Ectodermal cell (in vitro differentiated cells): ENCODE measurements around the gene FXYD4.
A peak's percentile ranks its signal among the peaks of the same experiment; 100 is the strongest.

Experiments used
- H3K27ac ChIP-seq: 2 replicates; pipeline ENCODE4 v1.7.0; 2013; ENCODE audit warnings: mild to moderate bottlenecking, low read depth, low read length; ENCODE audit not compliant: insufficient read depth, poor library complexity, severe bottlenecking
- H3K27me3 ChIP-seq: 2 replicates; pipeline ENCODE4 v1.7.0; 2013; ENCODE audit warnings: mild to moderate bottlenecking, low read length; ENCODE audit not compliant: insufficient read depth, control insufficient read depth, poor library complexity, severe bottlenecking
- H3K36me3 ChIP-seq: one replicate; pipeline ENCODE4 v1.7.0; 2013; ENCODE audit warnings: low read length; ENCODE audit not compliant: control insufficient read depth, insufficient read depth
- H3K4me1 ChIP-seq: one replicate; pipeline ENCODE4 v1.7.0; 2013; ENCODE audit warnings: low read length; ENCODE audit not compliant: control insufficient read depth, insufficient read depth
- H3K4me3 ChIP-seq: 2 replicates; pipeline ENCODE4 v1.7.0; 2013; ENCODE audit warnings: low read depth, low read length, control low read depth; ENCODE audit not compliant: insufficient read depth
- H3K9me3 ChIP-seq: 2 replicates; pipeline ENCODE4 v1.7.0; 2013; ENCODE audit warnings: mild to moderate bottlenecking, low read length, moderate library complexity; ENCODE audit not compliant: control insufficient read depth
- WGBS, 2 experiments: methylation state at CpG; one replicate each; pipeline ENCODE4 v1.1.7; 2013; ENCODE audit warnings: missing lambda C conversion rate in 2 of 2; 5-methylcytosine and 5-hydroxymethylcytosine counted together

Gene FXYD4

GRCh38 chr10:43354330-43354635 lies 17.2 kb upstream of the FXYD4 start:
- Histone ChIP-seq H3K4me1 (no peaks in the 10 kb centered on the region), H3K27me3 (no peaks in the 10 kb centered on the region), H3K9me3 (no peaks in the 10 kb centered on the region), H3K4me3 (no peak overlapping the region), H3K36me3 (no peaks in the 10 kb centered on the region), H3K27ac (no peak overlapping the region)
- 81 to 88% methylated on average over 2 of the region's 2 CpGs for WGBS, 2 experiments

- Histone ChIP-seq H3K27ac (no peak overlapping the region), H3K4me1 (no peaks in the 10 kb centered on the region), H3K27me3 (no peaks in the 10 kb centered on the region), H3K9me3 (no peaks in the 10 kb centered on the region), H3K4me3 (no peak overlapping the region), H3K36me3 (no peaks in the 10 kb centered on the region)
- 0% methylated on average over 2 of the region's 2 CpGs for WGBS, 2 experiments
Measured at GRCh38 chr10:43354879-43355380, 16.5 kb upstream of the FXYD4 start.

- H3K9me3 ChIP-seq, result no peaks in the 10 kb centered on the region
- no peak overlapping the region for H3K4me3 ChIP-seq
- H3K36me3 ChIP-seq, result no peaks in the 10 kb centered on the region
- no peaks in the 10 kb centered on the region for H3K4me1 ChIP-seq
- no peak overlapping the region for H3K27ac ChIP-seq
- H3K27me3 ChIP-seq, result no peaks in the 10 kb centered on the region
- 82 to 84% methylated on average over 4 of the region's 4 CpGs for WGBS, 2 experiments
Measured at GRCh38 chr10:43355749-43356371, 15.6 kb upstream of the FXYD4 start.

GRCh38 chr10:43360086-43360485 lies 11.3 kb upstream of the FXYD4 start:
- Histone ChIP-seq H3K4me1 (no peaks in the 10 kb centered on the region), H3K4me3 (no peak overlapping the region), H3K36me3 (no peaks in the 10 kb centered on the region), H3K27me3 (no peaks in the 10 kb centered on the region), H3K9me3 (no peaks in the 10 kb centered on the region), H3K27ac (no peak overlapping the region)
- WGBS, 2 experiments, result 93 to 94% methylated on average over 6 of the region's 6 CpGs

DNA sequence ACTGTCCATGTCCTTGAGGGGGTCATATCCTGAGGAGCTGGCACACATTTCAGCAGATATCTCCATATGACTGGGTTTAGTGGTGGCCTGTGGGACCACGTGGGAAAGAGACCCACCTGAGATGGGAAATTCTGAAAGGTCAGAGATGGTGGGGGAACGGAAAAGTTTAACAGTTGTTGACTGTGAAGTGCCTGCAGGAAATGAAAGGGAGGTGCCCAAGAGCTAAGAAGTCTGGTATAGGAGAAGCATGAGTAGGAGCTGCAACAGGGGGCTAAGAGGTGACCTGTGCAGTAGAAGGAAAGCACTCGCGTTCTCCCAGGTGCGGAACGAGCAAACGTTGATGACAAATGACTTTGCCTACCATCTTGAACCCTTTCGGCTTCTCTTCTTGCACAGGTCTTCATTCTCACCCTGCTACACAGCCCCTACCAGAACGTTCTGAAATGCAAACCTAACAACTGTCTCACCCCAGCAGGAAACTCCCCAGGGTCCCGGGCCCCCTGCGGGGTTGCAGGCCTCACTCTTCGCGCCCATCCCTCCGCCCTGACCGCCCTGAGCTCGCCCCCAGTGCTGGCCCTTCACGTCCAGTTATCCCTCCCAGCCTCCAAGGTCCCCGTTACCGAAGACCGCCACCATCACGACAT lies 9.8 kb upstream of the FXYD4 start:
- Histone ChIP-seq H3K36me3 (no peaks in the 10 kb centered on the region), H3K27me3 (no peaks in the 10 kb centered on the region), H3K4me1 (no peaks in the 10 kb centered on the region), H3K27ac (no peak overlapping the region), H3K9me3 (no peaks in the 10 kb centered on the region), H3K4me3 (peak overlapping the region; percentile 56)
- WGBS, 2 experiments, result 47 to 49% methylated on average over 21 of the region's 21 CpGs

GRCh38 chr10:43362191-43362839 lies 9.1 kb upstream of the FXYD4 start:
- Histone ChIP-seq H3K4me3 (peak overlapping the region; percentile 56), H3K36me3 (no peaks in the 10 kb centered on the region), H3K27ac (no peak overlapping the region), H3K4me1 (no peaks in the 10 kb centered on the region), H3K27me3 (no peaks in the 10 kb centered on the region), H3K9me3 (no peaks in the 10 kb centered on the region)
- WGBS, 2 experiments, result 28 to 30% methylated on average over 48 of the region's 48 CpGs

- no peak overlapping the region for H3K4me3 ChIP-seq
- H3K4me1 ChIP-seq, result no peaks in the 10 kb centered on the region
- no peak overlapping the region for H3K27ac ChIP-seq
- no peaks in the 10 kb centered on the region for H3K36me3 ChIP-seq
- no peaks in the 10 kb centered on the region for H3K9me3 ChIP-seq
- WGBS, 2 experiments, result 81 to 88% methylated on average over 3 of the region's 3 CpGs
- no peaks in the 10 kb centered on the region for H3K27me3 ChIP-seq
Measured at GRCh38 chr10:43365001-43365400, 6.4 kb upstream of the FXYD4 start.

- H3K27ac ChIP-seq, result no peak overlapping the region
- peaks cover 13% of the 10 kb centered on the region for H3K4me1 ChIP-seq
- no peaks in the 10 kb centered on the region for H3K36me3 ChIP-seq
- 91 to 95% methylated on average over 4 of the region's 4 CpGs for WGBS, 2 experiments
- H3K9me3 ChIP-seq, result no peaks in the 10 kb centered on the region
- H3K4me3 ChIP-seq, result no peak overlapping the region
- H3K27me3 ChIP-seq, result no peaks in the 10 kb centered on the region
Measured at GRCh38 chr10:43369921-43370320, 1.5 kb upstream of the FXYD4 start.

- Histone ChIP-seq H3K9me3 (no peaks in the 10 kb centered on the region), H3K4me3 (no peak overlapping the region), H3K4me1 (peaks cover 13% of the 10 kb centered on the region), H3K36me3 (no peaks in the 10 kb centered on the region), H3K27ac (no peak overlapping the region), H3K27me3 (no peaks in the 10 kb centered on the region)
- WGBS, 2 experiments, result 89 to 90% methylated on average over 9 of the region's 9 CpGs
Measured at GRCh38 chr10:43370671-43371215, 693 bp upstream of the FXYD4 start.

GRCh38 chr10:43372765-43373361 lies 1.4 kb downstream of the FXYD4 start:
- no peak overlapping the region for H3K27ac ChIP-seq

More at GRCh38 chr10:43372765-43373361, 1.4 kb downstream of the FXYD4 start:
- Histone ChIP-seq H3K36me3 (no peaks in the 10 kb centered on the region), H3K27me3 (no peaks in the 10 kb centered on the region), H3K9me3 (no peaks in the 10 kb centered on the region), H3K4me1 (peaks cover 13% of the 10 kb centered on the region), H3K4me3 (no peak overlapping the region)
- WGBS, 2 experiments, result 73% methylated on average over 1 of the region's 1 CpG
